NCI-H774 (cell line): ENCODE measurements around the gene ZNF175.

Experiments
- DNase-seq: peaks from one replicate; lab custom pipeline; 2025; lab: John Stamatoyannopoulos, UW

The ZNF175 gene

DNA sequence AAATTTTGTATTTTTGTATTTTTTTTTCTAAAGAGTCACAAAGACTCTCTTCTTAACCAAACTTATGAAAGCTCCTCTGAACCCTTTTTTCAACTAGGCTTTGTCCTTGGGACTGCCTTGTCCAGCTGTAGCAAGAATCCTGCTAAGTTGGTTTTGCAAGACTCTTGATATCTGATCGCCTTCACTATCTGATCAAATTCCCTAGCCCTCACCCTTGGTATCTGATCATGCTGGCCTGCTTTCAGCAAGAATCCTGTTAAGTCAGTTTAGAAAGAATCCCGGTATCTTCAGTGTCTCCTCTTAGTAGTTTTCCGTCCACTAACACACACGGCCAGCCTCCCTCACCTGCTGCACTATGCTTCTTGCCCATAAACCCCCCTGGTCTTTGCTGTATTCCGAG, 61.0 kb downstream of the ZNF175 start:
- DNase-seq, result no peak

DNA sequence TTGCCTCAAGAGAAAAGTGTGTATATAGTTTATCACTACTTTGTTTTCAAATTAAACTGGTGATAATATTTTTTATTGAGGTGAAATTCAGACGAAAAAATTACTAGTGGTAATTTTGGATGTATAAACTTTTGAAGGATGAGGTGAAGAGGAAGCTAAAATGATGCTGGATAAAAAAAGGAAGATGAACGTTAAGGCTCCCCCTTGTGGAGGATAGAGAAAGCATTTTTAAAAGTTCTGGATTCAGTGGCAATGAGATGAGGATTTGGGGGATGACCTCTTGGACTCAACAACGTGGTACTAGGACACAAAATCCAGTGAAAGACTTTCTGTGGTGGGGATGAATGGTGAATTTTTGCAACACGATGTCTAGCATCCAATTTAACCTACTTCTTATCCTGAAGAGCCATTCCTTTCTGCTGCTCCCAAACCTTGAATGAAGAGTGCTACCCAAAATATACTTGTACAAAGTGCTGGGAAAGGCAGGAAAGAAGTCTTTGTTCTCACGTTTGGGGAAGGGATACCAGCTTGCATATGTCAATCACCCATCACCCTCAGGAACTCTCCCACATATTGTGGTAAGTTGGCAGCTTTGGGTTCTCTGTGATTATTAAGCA, 66.4 kb downstream of the ZNF175 start:
- DNase-seq, result no peak

DNA sequence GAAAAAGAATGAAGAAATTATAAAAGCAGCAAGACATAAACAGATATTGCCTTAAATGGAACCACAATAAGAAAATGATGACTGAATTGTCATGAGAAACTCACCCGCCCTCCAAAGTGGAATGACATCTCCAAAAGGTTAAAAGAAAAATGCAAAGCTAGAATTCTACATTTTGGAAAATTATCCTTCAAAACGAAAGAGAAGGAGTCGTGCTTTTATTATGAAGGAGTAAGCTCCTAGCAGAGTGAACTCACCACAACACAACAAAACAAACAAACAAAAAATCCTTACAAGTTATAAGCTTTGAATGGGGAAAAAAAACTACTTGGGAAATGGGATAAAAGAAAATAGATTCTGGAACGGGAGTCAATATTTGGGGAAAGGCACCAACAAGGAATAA, 68.8 kb downstream of the ZNF175 start:
- DNase-seq, result no peak

DNA sequence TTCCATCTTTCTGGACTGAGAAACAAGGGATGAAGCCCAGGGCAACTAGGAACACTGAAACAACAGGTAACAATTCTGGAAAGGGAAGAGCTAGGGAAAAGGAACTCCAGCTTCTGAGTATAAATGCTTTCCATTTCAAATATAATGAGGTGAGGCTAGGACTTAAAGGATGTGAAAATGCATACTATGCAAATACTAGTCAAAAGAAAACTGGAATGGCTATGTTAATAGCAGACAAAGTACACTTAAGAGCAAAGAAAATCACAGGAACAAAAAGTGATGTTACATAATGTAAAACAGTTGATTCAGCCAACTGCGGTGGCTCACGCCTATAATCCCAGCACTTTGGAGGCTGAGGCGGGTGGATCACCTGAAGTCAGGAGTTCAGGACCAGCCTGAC, 69.3 kb downstream of the ZNF175 start:
- no peak for DNase-seq

DNA sequence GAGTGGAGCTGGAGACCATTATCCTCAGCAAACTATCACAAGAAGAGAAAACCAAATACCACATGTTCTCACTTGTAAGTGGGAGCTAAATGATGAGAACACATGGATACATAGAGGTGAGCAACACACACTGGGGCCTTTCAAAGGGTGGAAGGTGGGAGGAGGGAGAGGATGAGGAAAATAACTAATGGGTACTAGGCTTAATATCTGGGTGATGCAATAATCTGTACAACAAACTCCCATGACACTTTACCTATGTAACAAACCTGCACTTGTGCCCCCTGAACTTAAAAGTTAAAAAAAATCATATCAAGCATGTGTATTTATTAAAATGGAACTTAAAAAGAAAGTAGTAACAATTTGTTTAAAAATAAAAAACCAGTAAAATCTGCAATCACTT, 70.6 kb downstream of the ZNF175 start:
- no peak for DNase-seq
